SK-N-SH (cell line): Measurements from ENCODE around the gene WDFY2. TPM values are rescaled to one million over a fixed set of nuclear protein-coding genes. Genes with fewer than 3 reads are reported as not detected.

Source experiments
- CTCF ChIA-PET: fragments of 300-600, 350-600 bp; formaldehyde crosslinking; extraction: SDS; loops from one replicate; lab custom pipeline; 2021; lab: Yijun Ruan, JAX
- POLR2A ChIA-PET: fragments of 350-600 bp; sonication (Branson Sonifier 250); formaldehyde crosslinking; extraction: SDS; loops from one replicate; lab custom pipeline; 2020; ENCODE audit warnings: antibody characterized with exemption, inconsistent platforms; lab: Yijun Ruan, JAX
- DNase-seq: peaks from one replicate; pipeline ENCODE4 v3.0.0; 2012
- H2AFZ ChIP-seq: fragments of 200-600 bp; sonication (generic); 2 replicates; pipeline ENCODE4 v1.8.1; 2016; ENCODE audit warnings: antibody characterized with exemption, mild to moderate bottlenecking, low read depth
- H3F3A ChIP-seq: fragments of 200-600 bp; sonication (generic); replicated peaks from 2 replicates; pipeline ENCODE3; 2016; ENCODE audit warnings: antibody characterized with exemption, mild to moderate bottlenecking; ENCODE audit not compliant: insufficient read depth
- H3K27ac ChIP-seq, 2 experiments: fragments of 200-500 bp in 1 of 2; fragments of 200-600 bp in 1 of 2; sonication (Bioruptor generic) in 1 of 2; sonication (generic), shearing (Covaris generic) in 1 of 2; 2 replicates each; pipeline versions ENCODE4 v1.5.1 to v1.6.1; 2014 to 2016; ENCODE audit warnings: low read depth in 2 of 2, inconsistent platforms in 1 of 2, low read length in 1 of 2, mild to moderate bottlenecking in 1 of 2, mixed read lengths in 1 of 2
- H3K27me3 ChIP-seq: fragments of 200-600 bp; sonication (generic), shearing (Covaris generic); 2 replicates; pipeline ENCODE4 v1.6.1; 2016; ENCODE audit warnings: mixed run types; ENCODE audit not compliant: insufficient read depth
- H3K36me3 ChIP-seq, 2 experiments: fragments of 200-500 bp in 1 of 2; fragments of 200-600 bp in 1 of 2; sonication (Bioruptor generic) in 1 of 2; sonication (generic) in 1 of 2; replicated peaks in 1 of 2; 2 replicates each; pipeline versions ENCODE3 to v1.5.1; 2014 to 2016; ENCODE audit warnings: low read length in 1 of 2, mild to moderate bottlenecking in 1 of 2; ENCODE audit not compliant: insufficient read depth in 2 of 2, control insufficient read depth in 1 of 2
- H3K4me1 ChIP-seq, 2 experiments: fragments of 200-500 bp in 1 of 2; fragments of 200-600 bp in 1 of 2; sonication (Bioruptor generic) in 1 of 2; sonication (generic), shearing (Covaris generic) in 1 of 2; 2 replicates each; pipeline versions ENCODE4 v1.5.1 to v1.6.1; 2014 to 2016; ENCODE audit warnings: low read depth in 1 of 2, low read length in 1 of 2, mixed run types in 1 of 2; ENCODE audit not compliant: insufficient read depth in 2 of 2, control insufficient read depth in 1 of 2
- H3K4me2 ChIP-seq: fragments of 200-600 bp; sonication (generic), shearing (Covaris generic); 2 replicates; pipeline ENCODE4 v1.6.1; 2017; ENCODE audit warnings: mixed run types
- H3K4me3 ChIP-seq, 2 experiments: fragments of 200-500 bp in 1 of 2; fragments of 200-600 bp in 1 of 2; sonication (Bioruptor generic) in 1 of 2; sonication (generic), shearing (Covaris generic) in 1 of 2; 2 replicates each; pipeline versions ENCODE4 v1.5.1 to v1.8.1; 2014 to 2016; ENCODE audit warnings: low read depth in 2 of 2, inconsistent platforms in 1 of 2, low read length in 1 of 2, mild to moderate bottlenecking in 1 of 2, mixed read lengths in 1 of 2, moderate library complexity in 1 of 2
- H3K79me2 ChIP-seq: fragments of 200-600 bp; sonication (generic); 2 replicates; pipeline ENCODE4 v1.8.1; 2017; ENCODE audit warnings: mild to moderate bottlenecking; ENCODE audit not compliant: insufficient read depth
- H3K9ac ChIP-seq: fragments of 200-600 bp; sonication (generic); 2 replicates; pipeline ENCODE4 v1.6.1; 2017; ENCODE audit warnings: mixed run types
- H3K9me2 ChIP-seq: fragments of 200-600 bp; sonication (generic); 2 replicates; pipeline ENCODE4 v1.6.1; 2017; ENCODE audit warnings: mixed run types
- H3K9me3 ChIP-seq: fragments of 200-600 bp; sonication (generic); 2 replicates; pipeline ENCODE4 v1.6.1; 2017; ENCODE audit warnings: mixed run types, mild to moderate bottlenecking, moderate library complexity
- H4K20me1 ChIP-seq: fragments of 200-600 bp; sonication (generic); 2 replicates; pipeline ENCODE4 v1.6.1; 2017; ENCODE audit warnings: mild to moderate bottlenecking, mixed run types; ENCODE audit not compliant: insufficient read depth
- CHD2 ChIP-seq: fragments of 150-350 bp; IDR thresholded peaks from 2 replicates; pipeline ENCODE4 v1.6.1; 2018; ENCODE audit warnings: low read length; ENCODE audit not compliant: partially characterized antibody
- ELF1 ChIP-seq: IDR thresholded peaks from 2 replicates; pipeline ENCODE4 v1.4.0; 2012
- EP300 ChIP-seq, 2 experiments: IDR thresholded peaks; 2 replicates each; pipeline versions ENCODE4 v1.4.0 to v1.6.1; 2012; ENCODE audit warnings: borderline replicate concordance in 1 of 2, low read depth in 1 of 2, low read length in 1 of 2
- EZH2phosphoT487 ChIP-seq: fragments of 200-600 bp; sonication (generic); IDR thresholded peaks from 2 replicates; pipeline ENCODE4 v1.6.1; 2017; ENCODE audit warnings: low read depth, mixed run types, mild to moderate bottlenecking, antibody characterized with exemption, moderate library complexity, borderline replicate concordance
- FOXJ3 ChIP-seq: sonication (generic); formaldehyde crosslinking; IDR thresholded peaks from 2 replicates; pipeline ENCODE4 v1.5.1; 2020; ENCODE audit warnings: mild to moderate bottlenecking, missing genetic modification reagents
- FOXM1 ChIP-seq: IDR thresholded peaks from 2 replicates; pipeline ENCODE4 v1.4.0; 2012; ENCODE audit warnings: low read depth, mild to moderate bottlenecking
- GABPA ChIP-seq: IDR thresholded peaks from 2 replicates; pipeline ENCODE4 v1.4.0; 2012; ENCODE audit warnings: low read depth, mild to moderate bottlenecking
- GATA2 ChIP-seq: sonication (generic); formaldehyde crosslinking; IDR thresholded peaks from 2 replicates; pipeline ENCODE4 v1.5.0; 2020; ENCODE audit warnings: mild to moderate bottlenecking, missing genetic modification reagents
- MEF2A ChIP-seq: IDR thresholded peaks from 2 replicates; pipeline ENCODE4 v1.4.0; 2012; ENCODE audit warnings: low read depth, borderline replicate concordance
- MXI1 ChIP-seq: IDR thresholded peaks from 2 replicates; pipeline ENCODE4 v1.6.1; 2012; ENCODE audit warnings: mild to moderate bottlenecking, low read depth, low read length, improper control_type of control experiment
- NRF1 ChIP-seq: IDR thresholded peaks from 2 replicates; pipeline ENCODE4 v1.6.1; 2012; ENCODE audit warnings: low read depth, mild to moderate bottlenecking, low read length
- POLR2AphosphoS5 ChIP-seq: IDR thresholded peaks from 2 replicates; pipeline ENCODE4 v1.6.1; 2012; ENCODE audit warnings: low read depth, low read length
- RAD21 ChIP-seq: IDR thresholded peaks from 2 replicates; pipeline ENCODE4 v1.6.1; 2012; ENCODE audit warnings: mild to moderate bottlenecking, low read length
- RCOR1 ChIP-seq: fragments of 150-350 bp; IDR thresholded peaks from 2 replicates; pipeline ENCODE4 v1.6.1; 2017; ENCODE audit warnings: antibody characterized with exemption, low read length
- RXRA ChIP-seq: IDR thresholded peaks from 2 replicates; pipeline ENCODE4 v1.4.0; 2012; ENCODE audit warnings: low read depth, mild to moderate bottlenecking, borderline replicate concordance
- SIN3A ChIP-seq: IDR thresholded peaks from 2 replicates; pipeline ENCODE4 v1.6.1; 2012; ENCODE audit warnings: low read depth, mild to moderate bottlenecking, low read length, moderate library complexity, borderline replicate concordance
- SMC3 ChIP-seq: IDR thresholded peaks from 2 replicates; pipeline ENCODE4 v1.6.1; 2012; ENCODE audit warnings: low read depth, low read length, improper control_type of control experiment
- TAF1 ChIP-seq: IDR thresholded peaks from 2 replicates; pipeline ENCODE4 v1.6.1; 2012; ENCODE audit warnings: low read depth, mild to moderate bottlenecking, low read length, moderate library complexity, borderline replicate concordance
- TCF12 ChIP-seq: IDR thresholded peaks from 2 replicates; pipeline ENCODE4 v1.4.0; 2012
- TEAD4 ChIP-seq: IDR thresholded peaks from 2 replicates; pipeline ENCODE4 v1.4.0; 2012; ENCODE audit warnings: mild to moderate bottlenecking, borderline replicate concordance; ENCODE audit not compliant: insufficient read depth
- WGBS: methylation state at CpG from one replicate; pipeline ENCODE4 v1.1.6; 2017; ENCODE audit warnings: low lambda C conversion rate; 5-methylcytosine and 5-hydroxymethylcytosine counted together
- polyA plus RNA-seq, 3 experiments: library from polyadenylated mRNA; depleted of rRNA; stranded (reverse); fragments of >200 nt; gene quantifications; 2 replicates each; pipeline ENCODE4 v1.2.3, GENCODE V29; 2012
- TF ChIP-seq, protein P1 (sequence below): fragments of 150-350 bp; IDR thresholded peaks from 2 replicates; pipeline ENCODE4 v1.6.1; 2017; ENCODE audit warnings: antibody characterized with exemption, low read length, low read depth, borderline replicate concordance
- TF ChIP-seq, protein P2 (sequence below): fragments of 200-600 bp; sonication (generic); IDR thresholded peaks from 2 replicates; pipeline ENCODE4 v1.6.1; 2017; ENCODE audit warnings: antibody characterized with exemption, mild to moderate bottlenecking, moderate library complexity
- TF ChIP-seq, protein P3 (sequence below): IDR thresholded peaks from 2 replicates; pipeline ENCODE4 v1.4.0; 2012; ENCODE audit warnings: low read depth, borderline replicate concordance
- TF ChIP-seq, protein P4 (sequence below): IDR thresholded peaks from 2 replicates; pipeline ENCODE4 v1.4.0; 2012; ENCODE audit warnings: low read depth

The WDFY2 gene
- polyA plus RNA-seq, 1 of the 3 experiments (the other 2 are of a cell fraction), result 4.1 TPM

DNA sequence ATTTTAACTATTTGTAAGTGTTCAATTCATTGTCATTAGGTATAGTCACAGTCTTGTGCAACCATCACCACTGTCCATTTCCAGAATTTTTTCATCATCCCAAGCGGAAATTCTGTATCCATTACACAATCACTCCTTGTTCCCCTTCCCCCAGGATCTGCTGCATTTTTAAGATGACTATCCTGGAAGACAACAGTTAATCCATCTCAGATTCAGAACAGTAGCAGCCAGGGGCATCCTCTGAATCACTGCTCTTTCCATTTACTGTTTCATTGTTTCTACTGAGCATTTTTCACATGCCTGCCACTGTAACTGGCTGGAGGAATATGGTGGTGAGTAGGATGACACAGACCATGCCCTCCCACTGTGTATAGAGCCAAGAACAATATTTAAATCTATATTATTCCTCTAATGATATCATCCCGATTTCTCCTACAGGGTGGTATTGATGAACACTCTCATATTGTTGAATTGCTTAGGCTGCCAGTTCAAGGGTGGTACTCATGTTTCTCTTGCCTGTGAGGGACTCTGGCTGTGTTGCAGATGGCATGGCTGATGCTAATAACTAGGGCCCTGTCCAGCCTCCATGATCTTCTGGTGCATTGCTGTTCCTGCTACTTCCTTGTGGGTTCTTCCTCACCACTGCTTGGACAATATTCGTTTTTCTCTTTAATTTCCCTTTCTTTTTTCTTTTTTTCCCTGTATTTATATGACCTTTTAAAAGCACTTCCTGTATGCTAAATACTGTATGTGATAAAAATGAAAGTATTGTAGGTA lies 59.0 kb downstream of the WDFY2 start (continued):
- TF ChIP-seq, protein P1, sequence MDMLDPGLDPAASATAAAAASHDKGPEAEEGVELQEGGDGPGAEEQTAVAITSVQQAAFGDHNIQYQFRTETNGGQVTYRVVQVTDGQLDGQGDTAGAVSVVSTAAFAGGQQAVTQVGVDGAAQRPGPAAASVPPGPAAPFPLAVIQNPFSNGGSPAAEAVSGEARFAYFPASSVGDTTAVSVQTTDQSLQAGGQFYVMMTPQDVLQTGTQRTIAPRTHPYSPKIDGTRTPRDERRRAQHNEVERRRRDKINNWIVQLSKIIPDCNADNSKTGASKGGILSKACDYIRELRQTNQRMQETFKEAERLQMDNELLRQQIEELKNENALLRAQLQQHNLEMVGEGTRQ, result no peak
- TF ChIP-seq RXRA (peak; percentile 90), TAF1 (no peak), SMC3 (no peak), POLR2AphosphoS5 (peak; percentile 75), MEF2A (peak; percentile 58; the same call in 1 of the 2 replicates), RCOR1 (no peak; the same call in 1 of the 2 replicates), EP300 (IDR thresholded peaks at IDR 0.05; ENCODE audit: borderline replicate concordance in 1 of 2, low read depth in 1 of 2, low read length in 1 of 2) (peak; percentile 33 to 93; a peak in 3 of 4 replicates), SIN3A (peak; percentile 78; the same call in 1 of the 2 replicates), FOXM1 (0 out of 2 replicates have a peak, but pooled peaks have one; percentile 49), CHD2 (no peak), EZH2phosphoT487 (no peak), ELF1 (no peak)
- TF ChIP-seq, all 33 proteins: peak for 17

DNA sequence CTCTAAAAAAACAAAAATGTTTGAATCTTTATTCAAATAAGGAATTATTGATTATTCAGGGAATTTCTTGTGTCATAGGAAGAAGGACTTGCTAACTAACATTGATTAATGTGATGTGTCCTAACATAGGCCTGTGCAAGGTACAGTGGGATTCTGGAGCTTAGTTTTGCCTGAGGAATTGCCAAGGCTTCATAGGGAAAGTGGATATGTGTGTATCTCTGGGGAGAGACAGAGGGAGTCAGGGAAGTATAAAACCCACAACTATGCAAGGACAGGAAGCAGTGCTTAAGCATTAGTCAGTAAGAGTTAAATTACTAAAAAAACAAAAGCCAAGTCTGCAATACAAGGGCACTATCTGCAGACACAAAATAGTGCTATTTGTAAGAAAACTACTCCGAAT lies 59.6 kb downstream of the WDFY2 start:
- WGBS, result 20% methylated on average over 1 of the region's 1 CpG
- peaks cover 18 to 46% of the 10 kb centered on the region in 2 experiments for H3K4me1 ChIP-seq
- peak overlapping the region; percentile 12 to 29; a peak in 2 of 4 replicates for H3K4me3 ChIP-seq
- no peaks in the 10 kb centered on the region for H3K9me2 ChIP-seq
- peaks cover 78% of the 10 kb centered on the region for H3K79me2 ChIP-seq
- no peaks in the 10 kb centered on the region for H3K27me3 ChIP-seq
- H3K4me2 ChIP-seq, result peak overlapping the region; percentile 72
- no peak for DNase-seq
- POLR2A ChIA-PET, result no interaction called here
- H3K9ac ChIP-seq, result peak overlapping the region; percentile 64
- CTCF ChIA-PET, result no interaction called here
- H3K27ac ChIP-seq, result peak overlapping the region; percentile 90 to 96; a peak in 3 of 4 replicates
- H3K36me3 ChIP-seq, result no peaks in the 10 kb centered on the region
- H2AFZ ChIP-seq, result no peak overlapping the region
- H3F3A ChIP-seq, result peaks cover 28% of the 10 kb centered on the region
- H4K20me1 ChIP-seq, result peaks cover 11% of the 10 kb centered on the region; the same call in 1 of the 2 replicates
- H3K9me3 ChIP-seq, result no peaks in the 10 kb centered on the region
- TF ChIP-seq RCOR1 (no peak), SIN3A (peak; percentile 54; the same call in 1 of the 2 replicates), GABPA (no peak), GATA2 (CRISPR knock-in tag) (no peak), TEAD4 (peak; percentile 81; the same call in 1 of the 2 replicates), MEF2A (no peak), NRF1 (no peak), ELF1 (peak; percentile 18; the same call in 1 of the 2 replicates), FOXJ3 (CRISPR knock-in tag) (no peak), RAD21 (no peak), RXRA (peak; percentile 62; the same call in 1 of the 2 replicates), TAF1 (no peak), TCF12 (peak; percentile 88), MXI1 (no peak), FOXM1 (no peak)
- TF ChIP-seq, protein P2, sequence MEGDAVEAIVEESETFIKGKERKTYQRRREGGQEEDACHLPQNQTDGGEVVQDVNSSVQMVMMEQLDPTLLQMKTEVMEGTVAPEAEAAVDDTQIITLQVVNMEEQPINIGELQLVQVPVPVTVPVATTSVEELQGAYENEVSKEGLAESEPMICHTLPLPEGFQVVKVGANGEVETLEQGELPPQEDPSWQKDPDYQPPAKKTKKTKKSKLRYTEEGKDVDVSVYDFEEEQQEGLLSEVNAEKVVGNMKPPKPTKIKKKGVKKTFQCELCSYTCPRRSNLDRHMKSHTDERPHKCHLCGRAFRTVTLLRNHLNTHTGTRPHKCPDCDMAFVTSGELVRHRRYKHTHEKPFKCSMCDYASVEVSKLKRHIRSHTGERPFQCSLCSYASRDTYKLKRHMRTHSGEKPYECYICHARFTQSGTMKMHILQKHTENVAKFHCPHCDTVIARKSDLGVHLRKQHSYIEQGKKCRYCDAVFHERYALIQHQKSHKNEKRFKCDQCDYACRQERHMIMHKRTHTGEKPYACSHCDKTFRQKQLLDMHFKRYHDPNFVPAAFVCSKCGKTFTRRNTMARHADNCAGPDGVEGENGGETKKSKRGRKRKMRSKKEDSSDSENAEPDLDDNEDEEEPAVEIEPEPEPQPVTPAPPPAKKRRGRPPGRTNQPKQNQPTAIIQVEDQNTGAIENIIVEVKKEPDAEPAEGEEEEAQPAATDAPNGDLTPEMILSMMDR, result no peak
- TF ChIP-seq, protein P1, result no peak
- TF ChIP-seq, protein P3, sequence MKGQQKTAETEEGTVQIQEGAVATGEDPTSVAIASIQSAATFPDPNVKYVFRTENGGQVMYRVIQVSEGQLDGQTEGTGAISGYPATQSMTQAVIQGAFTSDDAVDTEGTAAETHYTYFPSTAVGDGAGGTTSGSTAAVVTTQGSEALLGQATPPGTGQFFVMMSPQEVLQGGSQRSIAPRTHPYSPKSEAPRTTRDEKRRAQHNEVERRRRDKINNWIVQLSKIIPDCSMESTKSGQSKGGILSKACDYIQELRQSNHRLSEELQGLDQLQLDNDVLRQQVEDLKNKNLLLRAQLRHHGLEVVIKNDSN, result no peak
- TF ChIP-seq, protein P4, sequence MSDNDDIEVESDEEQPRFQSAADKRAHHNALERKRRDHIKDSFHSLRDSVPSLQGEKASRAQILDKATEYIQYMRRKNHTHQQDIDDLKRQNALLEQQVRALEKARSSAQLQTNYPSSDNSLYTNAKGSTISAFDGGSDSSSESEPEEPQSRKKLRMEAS, result 0 out of 2 replicates have a peak, but pooled peaks have one; percentile 32
